HG03097 (cell line): Measurements from ENCODE around the gene ONECUT3.
A peak's percentile ranks its signal among the peaks of the same experiment; 100 is the strongest.

Experiments
- ATAC-seq: cut with Tn5 transposase; IDR thresholded peaks from one replicate; pipeline ENCODE4 v1.9.1; 2021; ENCODE audit not compliant: unreplicated experiment, low FRiP score

Gene ONECUT3

GRCh38 chr19:1811942-1812425 is 58.7 kb downstream of the ONECUT3 start, which contains the start of gene ATP8B3:
ATP8B3 (minus strand) TSS chr19:1812276; CDS start chr19:1811736, 540 bp downstream.
- peak; percentile 2 for ATAC-seq

DNA sequence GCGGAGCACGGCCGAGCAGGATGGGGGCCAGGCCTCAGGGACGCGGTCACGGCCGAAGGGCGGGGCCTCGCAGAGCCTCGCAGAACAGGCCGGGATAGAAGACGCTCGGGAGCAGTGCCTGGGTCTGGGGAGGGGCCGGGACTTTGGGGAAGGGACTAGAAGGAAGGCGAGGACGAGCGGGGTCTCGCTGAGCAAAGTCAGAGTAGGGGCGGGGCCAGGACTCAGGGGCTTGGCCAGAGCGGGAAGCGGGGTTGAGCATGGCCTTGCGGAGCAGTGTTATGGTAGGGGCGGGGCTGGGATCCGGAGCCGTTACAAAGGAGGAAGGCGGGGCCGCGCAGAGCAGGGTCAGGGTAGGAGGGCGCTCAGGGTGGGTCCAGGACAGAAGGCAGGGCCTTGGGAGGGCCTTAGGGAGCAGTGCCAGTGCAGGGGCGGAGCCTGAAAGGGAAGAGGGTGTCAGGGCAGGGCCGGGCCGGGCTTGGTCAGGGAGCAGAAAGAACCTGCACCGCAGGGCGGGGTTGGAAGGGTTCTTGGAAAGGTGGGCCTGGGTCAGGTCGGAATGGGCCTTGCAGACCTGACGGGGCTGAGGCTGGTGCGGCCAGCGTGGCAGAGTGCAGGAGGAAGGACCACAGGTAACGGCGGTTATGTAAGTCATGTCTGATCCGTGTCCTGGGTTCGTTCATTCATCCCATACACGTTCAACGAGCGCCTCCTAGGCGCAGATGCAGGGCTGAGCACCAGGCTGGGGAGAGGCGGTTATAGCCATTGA is 59.3 kb downstream of the ONECUT3 start:
- peak; percentile 66 for ATAC-seq

DNA sequence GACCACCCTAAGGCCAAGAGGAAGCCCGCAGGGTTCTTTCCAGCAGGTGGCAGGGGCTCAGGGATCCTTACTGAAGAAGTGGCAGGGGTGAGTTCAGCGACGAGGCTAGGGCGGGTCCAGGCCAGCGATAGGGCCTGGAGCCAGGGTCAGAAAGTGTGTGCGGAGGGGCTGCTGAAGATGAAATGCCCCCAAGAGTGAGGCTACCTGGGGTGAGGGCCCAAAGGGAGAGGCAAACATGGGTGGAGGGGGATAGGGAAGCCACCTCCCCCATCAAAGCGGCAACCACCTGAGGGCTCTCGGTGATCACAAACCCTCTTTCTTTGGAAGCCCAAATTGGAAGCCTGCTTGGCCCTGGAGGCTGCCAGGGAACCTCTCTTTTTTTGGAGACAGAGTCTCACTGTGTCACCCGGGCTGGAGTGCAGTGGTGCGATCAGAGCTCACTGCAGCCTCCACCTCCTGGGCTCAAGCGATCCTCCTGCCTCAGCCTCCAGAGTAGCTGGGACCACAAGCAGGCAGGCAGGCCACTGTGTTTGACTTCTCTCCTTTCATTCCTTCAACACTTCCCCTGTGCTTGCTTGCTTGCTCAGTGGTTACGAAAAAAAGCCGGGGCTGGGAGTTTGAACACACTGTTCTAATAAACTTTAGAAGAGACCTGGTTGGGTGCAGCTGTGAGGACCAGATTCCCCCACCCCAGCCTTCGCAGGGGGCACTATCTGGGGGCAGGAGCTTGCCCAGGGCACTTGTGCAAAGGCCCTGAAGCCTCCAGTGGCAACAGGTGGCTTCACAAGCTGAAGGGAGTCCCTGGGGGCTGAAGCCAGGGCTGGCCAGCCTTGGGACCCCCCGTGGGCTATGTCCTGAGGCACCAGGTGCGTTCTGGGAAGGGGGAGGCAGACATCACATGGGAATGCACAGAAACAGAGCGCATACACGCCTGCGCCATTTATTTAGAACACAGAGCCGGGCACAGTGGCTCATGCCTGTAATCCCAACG is 60.2 kb downstream of the ONECUT3 start:
- no peak for ATAC-seq

DNA sequence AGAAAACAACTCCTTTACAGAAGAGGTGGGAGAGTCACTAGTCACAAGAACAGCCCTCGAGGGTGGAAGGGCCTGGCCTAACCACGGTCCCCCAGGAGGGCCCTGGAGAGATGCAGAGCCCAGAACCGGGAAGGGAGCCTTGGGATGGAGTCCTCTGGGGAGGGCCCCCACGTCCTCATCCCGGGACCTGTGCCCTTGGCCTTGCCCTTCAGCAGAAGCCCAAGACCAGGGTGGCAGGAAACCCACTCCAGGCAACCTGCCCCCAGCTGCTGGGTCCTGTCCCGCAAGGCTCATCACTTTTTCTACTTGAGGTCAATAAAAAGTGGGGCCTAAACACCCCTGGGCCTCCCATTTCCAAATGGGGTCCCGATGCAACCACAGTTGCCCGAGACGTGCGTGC is 61.1 kb downstream of the ONECUT3 start:
- ATAC-seq, result no peak

- ATAC-seq, result no peak
These were observed 61.7 kb downstream of the ONECUT3 start for GRCh38 chr19:1814833-1815604.

GRCh38 chr19:1815605-1816529 is 62.6 kb downstream of the ONECUT3 start:
- no peak for ATAC-seq

GRCh38 chr19:1816530-1817298 is 63.4 kb downstream of the ONECUT3 start:
- ATAC-seq, result no peak

GRCh38 chr19:1817553-1818179 is 64.4 kb downstream of the ONECUT3 start:
- ATAC-seq, result no peak

DNA sequence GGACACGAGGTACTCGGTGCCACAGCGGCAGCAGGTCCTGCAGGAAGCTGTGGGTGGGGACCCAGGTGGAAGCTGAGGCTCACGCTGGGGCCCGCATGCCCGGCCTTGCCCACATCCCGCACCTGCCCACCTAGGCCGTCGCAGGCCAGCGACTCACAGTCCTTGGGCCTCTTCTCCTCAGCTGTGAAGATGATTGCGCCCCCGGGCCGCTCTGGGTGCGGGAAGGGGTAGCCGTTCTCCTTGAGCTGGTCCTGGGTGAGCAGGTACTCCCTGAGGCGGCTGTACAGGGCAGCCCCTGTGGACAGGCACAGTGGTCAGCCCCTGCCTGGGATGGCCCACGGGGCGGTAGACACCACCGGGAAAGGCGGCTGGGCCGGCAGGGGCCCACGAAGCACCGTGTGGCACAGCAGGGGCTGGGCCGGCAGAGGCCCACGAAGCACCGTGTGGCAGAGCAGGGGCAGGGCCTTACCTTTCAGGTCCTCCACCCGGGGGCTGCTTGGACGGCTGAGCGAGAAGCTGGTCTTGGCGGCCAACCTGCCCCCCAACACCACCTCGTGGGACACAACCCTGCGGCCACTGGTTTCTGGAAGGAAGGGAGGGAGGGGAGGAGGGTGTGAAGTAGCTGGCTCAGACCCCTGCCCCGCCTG is 65.4 kb downstream of the ONECUT3 start:
- no peak for ATAC-seq

DNA sequence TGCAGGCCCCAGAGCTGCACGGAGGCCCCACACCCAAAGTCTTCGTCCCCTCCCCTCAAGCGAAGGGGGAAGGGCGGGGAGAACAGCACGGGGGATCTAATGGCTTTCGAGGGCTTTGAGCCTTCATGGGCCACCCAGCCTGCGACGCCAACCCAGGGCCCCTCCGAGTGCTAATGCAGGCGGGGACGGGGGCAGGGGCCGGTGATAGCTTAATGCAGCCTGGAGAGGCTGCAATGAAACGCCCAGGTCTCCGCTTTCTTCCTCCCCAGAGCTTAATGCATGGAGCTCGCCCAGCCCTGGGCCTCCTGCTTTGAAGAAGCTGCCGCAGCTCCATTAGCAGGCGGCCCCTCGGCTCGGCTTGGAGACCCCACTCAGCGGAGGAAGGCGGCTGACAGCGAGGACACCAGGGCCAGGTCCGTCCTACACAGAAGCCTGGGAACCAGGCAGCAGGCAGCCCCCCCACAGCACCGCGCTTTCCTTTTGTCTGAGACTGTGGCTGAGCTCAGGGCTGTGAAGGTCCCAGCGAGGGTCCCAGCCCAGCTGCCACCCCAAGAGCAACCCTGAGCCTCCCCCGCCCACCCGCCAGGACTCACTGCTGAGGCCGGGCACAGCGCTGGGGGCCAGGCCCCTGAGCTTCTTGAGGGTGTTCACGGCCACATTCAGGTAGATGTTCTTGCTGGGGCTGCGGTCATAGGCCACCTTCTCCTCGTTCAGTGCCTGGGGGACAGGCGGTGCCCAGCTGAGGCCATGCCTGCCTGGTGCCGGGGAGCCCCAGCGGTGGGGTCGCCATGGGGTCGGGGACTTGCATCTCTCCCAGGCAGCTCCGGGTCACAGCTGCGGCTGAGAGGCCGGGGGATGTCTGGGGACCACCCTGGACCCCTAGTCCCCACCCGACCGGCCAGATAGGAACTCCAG is 66.3 kb downstream of the ONECUT3 start:
- ATAC-seq, result no peak

- ATAC-seq, result no peak
These were observed 68.9 kb downstream of the ONECUT3 start for GRCh38 chr19:1822210-1822609.

DNA sequence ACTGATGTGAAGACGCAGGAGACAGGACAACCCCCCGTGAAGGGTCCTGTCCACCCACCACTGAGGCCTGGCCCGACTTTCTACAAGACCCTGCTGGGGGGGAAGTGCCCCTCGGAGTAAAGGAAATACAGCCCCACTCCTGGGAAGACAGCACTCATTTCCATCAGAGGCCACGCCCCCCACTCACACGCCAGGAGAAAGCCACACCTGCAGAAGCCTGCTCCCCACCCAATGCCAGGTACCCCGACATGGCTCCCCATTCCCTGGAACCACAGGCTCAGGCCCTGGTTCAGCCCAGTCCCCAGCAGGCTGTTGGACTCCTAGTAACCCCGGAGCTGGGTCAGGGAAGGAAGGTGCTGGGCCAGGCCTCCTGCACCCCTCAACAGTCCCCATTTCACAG is 69.7 kb downstream of the ONECUT3 start:
- ATAC-seq, result no peak

DNA sequence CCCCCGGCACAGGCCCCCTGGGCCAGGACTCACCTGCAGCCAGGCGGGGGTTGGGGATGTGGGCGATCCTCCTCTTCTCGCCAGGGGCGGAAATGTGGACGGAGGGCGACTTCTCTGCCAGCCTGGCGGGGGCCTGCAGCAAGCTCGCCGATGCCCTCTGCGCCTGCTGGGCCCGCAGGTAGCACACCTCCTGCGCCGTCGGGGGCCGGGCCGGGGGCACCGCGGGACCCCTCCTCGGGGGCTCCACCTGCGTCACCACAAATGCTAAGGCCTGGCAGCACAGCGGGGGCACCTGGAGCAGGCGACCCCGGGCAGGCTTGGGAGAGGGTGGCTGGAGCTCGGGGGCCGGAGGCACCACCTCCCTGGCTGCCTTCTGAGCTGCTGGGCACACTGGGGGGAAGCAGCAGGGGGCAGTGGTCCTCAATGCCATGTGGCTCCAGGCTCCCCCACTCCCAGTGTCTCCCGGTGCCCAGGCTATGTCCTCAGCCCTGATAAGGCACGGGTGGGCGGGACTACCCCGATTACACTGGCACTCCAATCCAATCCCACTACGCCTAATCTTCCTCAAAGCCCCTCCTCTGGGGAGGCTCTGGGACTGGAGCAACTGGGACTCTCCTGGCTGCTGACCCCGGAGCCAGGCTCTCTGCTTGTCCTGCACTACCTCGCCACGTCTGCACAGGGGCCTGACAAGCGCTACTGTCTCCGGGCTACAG is 70.4 kb downstream of the ONECUT3 start:
- ATAC-seq, result no peak

- no peak for ATAC-seq
These were observed 70.9 kb downstream of the ONECUT3 start for GRCh38 chr19:1824252-1824622.

DNA sequence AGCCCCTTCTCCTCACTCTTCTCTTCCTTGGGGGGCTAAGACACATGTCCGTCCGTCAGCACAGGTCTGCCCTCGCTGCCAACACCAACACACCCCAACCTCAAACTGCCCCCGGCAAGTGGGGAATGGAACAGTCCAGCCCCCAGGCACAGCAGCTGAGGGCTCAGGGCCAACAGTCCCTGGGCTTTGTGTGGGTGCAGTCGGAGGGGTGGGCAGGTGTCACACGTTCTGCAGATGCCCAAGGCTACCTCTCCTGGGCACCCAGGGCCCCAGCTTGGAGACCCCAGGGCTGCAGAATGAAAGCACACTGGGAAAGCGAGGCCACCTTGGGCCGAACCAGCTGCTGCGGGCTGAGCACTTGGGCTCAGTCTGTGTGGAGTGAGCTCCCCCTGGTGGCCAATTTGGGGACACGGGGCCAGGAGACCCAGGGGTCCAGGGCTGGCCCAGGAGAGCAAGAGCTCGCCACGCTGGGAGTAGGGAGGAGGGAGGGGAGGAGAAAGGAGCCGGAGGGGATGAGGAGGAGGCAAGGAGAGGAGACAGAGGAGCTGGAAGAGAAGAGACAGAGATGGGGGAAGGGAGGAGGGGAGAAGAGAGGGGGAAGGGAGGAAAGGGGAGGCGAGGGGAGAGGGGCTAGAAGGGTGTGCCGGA is 72.7 kb downstream of the ONECUT3 start:
- ATAC-seq, result no peak
